Peyer's patch (tissue), 4 donors: ENCODE results near the gene LIN37. TPM values are rescaled to one million over a fixed set of nuclear protein-coding genes. Genes with fewer than 3 reads are reported as not detected.

Experiments used
- DNase-seq, 3 donors: peaks; one replicate each; pipeline ENCODE4 v3.0.0-alpha.2; 2017 to 2019
- H3K27ac ChIP-seq, 4 donors: fragments of 200-600 bp; sonication (generic); one replicate each; pipeline ENCODE4 v1.5.1; 2016 to 2019
- H3K27me3 ChIP-seq, 2 donors: fragments of 200-600 bp; sonication (generic); one replicate each; pipeline ENCODE4 v1.5.1; 2019
- H3K36me3 ChIP-seq, 3 donors: fragments of 200-600 bp; sonication (generic); one replicate each; pipeline ENCODE4 v1.5.1; 2016 to 2019
- H3K4me1 ChIP-seq, 4 donors: fragments of 200-600 bp; sonication (generic); one replicate each; pipeline ENCODE4 v1.5.1; 2016 to 2019
- H3K4me3 ChIP-seq, 4 donors: fragments of 200-600 bp; sonication (generic); 1 replicate in 3 of 4; 2 replicates in 1 of 4; pipeline ENCODE4 v1.5.1; 2016 to 2019; ENCODE audit warnings: mild to moderate bottlenecking in 1 of 4
- H3K9me3 ChIP-seq, 4 donors: fragments of 200-600 bp; sonication (generic); one replicate each; pipeline ENCODE4 v1.5.1; 2016 to 2019; ENCODE audit warnings: mild to moderate bottlenecking in 1 of 4
- CTCF ChIP-seq, 6 experiments: fragments of 450-650 bp in 4 of 6; fragments of 200-600 bp in 2 of 6; sonication (generic) in 1 of 6; IDR thresholded peaks; one replicate each; pipeline ENCODE4 v1.5.1; 2017 to 2019; ENCODE audit warnings: antibody characterized with exemption in 6 of 6, mild to moderate bottlenecking in 3 of 6, moderate library complexity in 1 of 6
- POLR2A ChIP-seq, 2 donors: fragments of 450-650 bp; IDR thresholded peaks; one replicate each; pipeline ENCODE4 v1.5.1; 2017; ENCODE audit warnings: antibody characterized with exemption in 2 of 2, mild to moderate bottlenecking in 2 of 2, moderate library complexity in 2 of 2
- total RNA-seq, 4 donors: library from RNA; depleted of rRNA; stranded (reverse); fragments of >200 nt; gene quantifications; one replicate each; pipeline ENCODE4 v1.1.0, GENCODE V29; 2016

The LIN37 gene
- total RNA-seq, 4 donors from 2014 or later: 11.6 to 30.5 (median 20.2) TPM

DNA sequence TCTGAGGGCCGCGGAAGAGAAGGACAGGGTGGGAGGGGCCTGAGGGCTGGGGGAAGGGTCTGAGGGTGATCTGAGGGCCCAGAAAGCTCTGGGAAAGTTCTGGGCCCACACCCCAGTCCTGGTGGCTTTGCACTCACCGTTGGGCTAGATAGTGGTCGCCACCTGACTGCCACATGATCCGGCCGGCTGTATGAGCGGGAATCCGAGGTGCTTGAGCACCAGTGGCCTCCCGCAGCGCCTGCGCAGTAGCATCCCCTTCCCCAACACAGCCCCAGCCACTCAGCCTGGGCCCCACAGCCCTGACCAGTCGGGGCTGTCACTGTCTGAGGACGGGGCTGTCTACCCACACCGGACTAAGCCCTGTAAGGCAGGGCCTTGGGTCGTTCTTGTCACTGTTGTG lies 49.3 kb downstream of the LIN37 start:
- Histone ChIP-seq H3K27me3 (no peaks in the 10 kb centered on the region), H3K9me3 (no peaks in the 10 kb centered on the region), H3K36me3 (no peaks in the 10 kb centered on the region), H3K4me1 (no peaks in the 10 kb centered on the region), H3K4me3 (peak overlapping the region in 2 of 4 donors; percentile 5 to 20), H3K27ac (no peak overlapping the region)
- TF ChIP-seq POLR2A (IDR thresholded peaks at IDR 0.05): no peak
- TF ChIP-seq CTCF (IDR thresholded peaks at IDR 0.05): no peak
- no peak for DNase-seq

GRCh38 chr19:35801828-35802227 lies 53.5 kb downstream of the LIN37 start:
- no peak overlapping the region for H3K4me3 ChIP-seq
- no peak overlapping the region for H3K27ac ChIP-seq
- H3K27me3 ChIP-seq: no peaks in the 10 kb centered on the region
- H3K36me3 ChIP-seq: no peaks in the 10 kb centered on the region
- TF ChIP-seq CTCF (IDR thresholded peaks at IDR 0.05): no peak
- TF ChIP-seq POLR2A (IDR thresholded peaks at IDR 0.05): no peak
- no peak for DNase-seq
- no peaks in the 10 kb centered on the region for H3K9me3 ChIP-seq
- no peaks in the 10 kb centered on the region for H3K4me1 ChIP-seq

Other genes with a start within 250 kb of the LIN37 start
- gene DMKN, start 234.9 kb upstream of the LIN37 start, total RNA-seq: 10 to 100 TPM in 2 of 4 donors, 1 to 10 TPM in 1, not detected in 1; 1.9 to 29.7 (median 10.7) TPM
- 1 to 10 TPM in 1 of 4 donors, not detected in 3; 1.0 TPM for gene SBSN, start 220.3 kb upstream of the LIN37 start, total RNA-seq
- under 1 TPM in 1 of 4 donors, not detected in 3; 0.54 TPM for gene GAPDHS, start 215.1 kb upstream of the LIN37 start, total RNA-seq
- 10 to 100 TPM; 34.9 to 59.4 (median 50.9) TPM for gene TMEM147, start 202.9 kb upstream of the LIN37 start, total RNA-seq
- gene ATP4A, start 184.9 kb upstream of the LIN37 start, total RNA-seq: not detected
- gene PMIS2, start 162.4 kb upstream of the LIN37 start, total RNA-seq: not detected
- gene HAUS5, start 135.8 kb upstream of the LIN37 start, total RNA-seq: 10 to 100 TPM in 2 of 4 donors, 1 to 10 TPM in 2; 2.8 to 42.9 (median 8.3) TPM
- gene RBM42, start 119.5 kb upstream of the LIN37 start, total RNA-seq: 10 to 100 TPM; 57.3 to 64.4 (median 63.1) TPM
- 1 to 10 TPM in 2 of 4 donors, not detected in 2; 1.6 to 1.8 TPM for gene ETV2, start 106.8 kb upstream of the LIN37 start, total RNA-seq
- 100 to 1,000 TPM; 462 to 930 (median 787) TPM for gene COX6B1, start 100.3 kb upstream of the LIN37 start, total RNA-seq
- gene UPK1A, start 82.1 kb upstream of the LIN37 start, total RNA-seq: not detected
- gene ZBTB32, start 44.0 kb upstream of the LIN37 start, total RNA-seq: 1 to 10 TPM in 1 of 4 donors, not detected in 3; 2.5 TPM
- 10 to 100 TPM; 27.8 to 62.6 (median 41.9) TPM for gene KMT2B, start 30.6 kb upstream of the LIN37 start, total RNA-seq
- gene IGFLR1, start 6.1 kb upstream of the LIN37 start, total RNA-seq: 10 to 100 TPM in 3 of 4 donors, 1 to 10 TPM in 1; 8.3 to 14.2 (median 12.3) TPM
- gene U2AF1L4, start 3.2 kb upstream of the LIN37 start, total RNA-seq: 10 to 100 TPM; 14.5 to 70.5 (median 34.6) TPM
- 10 to 100 TPM in 3 of 4 donors, 1 to 10 TPM in 1; 8.3 to 48.2 (median 40.6) TPM for gene PSENEN, start 2.9 kb upstream of the LIN37 start, total RNA-seq
- gene HSPB6, start 8.5 kb downstream of the LIN37 start, total RNA-seq: 10 to 100 TPM in 2 of 4 donors, 1 to 10 TPM in 2; 9.2 to 19.8 (median 13.6) TPM
- 10 to 100 TPM in 3 of 4 donors, 1 to 10 TPM in 1; 6.0 to 36.8 (median 27.2) TPM for gene PROSER3, start 9.6 kb downstream of the LIN37 start, total RNA-seq
- gene ARHGAP33, start 27.0 kb downstream of the LIN37 start, total RNA-seq: 100 to 1,000 TPM in 1 of 4 donors, 10 to 100 TPM in 2, 1 to 10 TPM in 1; 8.6 to 166 (median 20.0) TPM
- not detected for gene PRODH2, start 64.3 kb downstream of the LIN37 start, total RNA-seq
- not detected for gene NPHS1, start 103.9 kb downstream of the LIN37 start, total RNA-seq
- gene KIRREL2, start 108.3 kb downstream of the LIN37 start, total RNA-seq: 1 to 10 TPM in 1 of 4 donors, not detected in 3; 1.7 TPM
- 1 to 10 TPM in 3 of 4 donors, under 1 TPM in 1; 0.53 to 8.3 (median 1.7) TPM for gene APLP1, start 120.0 kb downstream of the LIN37 start, total RNA-seq
- gene NFKBID, start 152.0 kb downstream of the LIN37 start, total RNA-seq: 10 to 100 TPM in 3 of 4 donors, 1 to 10 TPM in 1; 8.4 to 38.0 (median 23.6) TPM
- 1 to 10 TPM in 1 of 4 donors, not detected in 3; 9.7 TPM for gene HCST, start 154.0 kb downstream of the LIN37 start, total RNA-seq
- gene TYROBP, start 159.7 kb downstream of the LIN37 start, total RNA-seq: 10 to 100 TPM in 3 of 4 donors, 1 to 10 TPM in 1; 4.2 to 56.1 (median 20.2) TPM
- 10 to 100 TPM in 3 of 4 donors, 1 to 10 TPM in 1; 8.3 to 34.4 (median 22.1) TPM for gene LRFN3, start 187.8 kb downstream of the LIN37 start, total RNA-seq
- 10 to 100 TPM; 15.7 to 48.0 (median 39.1) TPM for gene SDHAF1, start 246.6 kb downstream of the LIN37 start, total RNA-seq